Neural cell (in vitro differentiated cells): Measurements from ENCODE around the gene RABGAP1L.

Experiments used
- EZH2 ChIP-seq: fragments of 200-600, 300-800 bp; shearing (Covaris generic), sonication (generic); IDR thresholded peaks from 2 replicates; pipeline ENCODE4 v1.6.1; 2014; ENCODE audit warnings: antibody characterized with exemption, low read length, borderline replicate concordance, mild to moderate bottlenecking; ENCODE audit not compliant: insufficient read depth, poor library complexity, severe bottlenecking
- MXI1 ChIP-seq: fragments of 450-650 bp; conservative IDR thresholded peaks from 2 replicates; pipeline ENCODE4 v1.6.1; 2014; ENCODE audit warnings: antibody characterized with exemption, mild to moderate bottlenecking; ENCODE audit not compliant: poor library complexity, severe bottlenecking
- REST ChIP-seq: IDR thresholded peaks from 2 replicates; pipeline ENCODE4 v1.6.1; 2012; ENCODE audit warnings: borderline replicate concordance

- TF ChIP-seq EZH2: no peak
- no peak for TF ChIP-seq MXI1
- no peak for TF ChIP-seq REST
Observed at GRCh38 chr1:174497478-174497877, 338.2 kb downstream of the RABGAP1L start.
